GM12878 (cell line): ENCODE data around the gene SAMHD1. TPM values are rescaled to one million over a fixed set of nuclear protein-coding genes. Genes with fewer than 3 reads are reported as not detected.

Experiments
- ATAC-seq: fragments of 200-7000 bp; cut with Tn5 transposase; 3 replicates; pipeline ENCODE4 v1.9.1; 2020; ENCODE audit warnings: mild to moderate bottlenecking, moderate library complexity
- BruUV-seq: library from RNA; stranded (reverse); fragments of 400-500 nt; replicated peaks from 2 replicates; lab custom pipeline; 2021; lab: Mats Ljungman, UMichigan
- CTCF ChIA-PET: fragments of 300-600 bp; sonication (Branson Sonifier 250); formaldehyde crosslinking; extraction: SDS; loops from one replicate; lab custom pipeline; 2021; ENCODE audit warnings: inconsistent platforms; lab: Yijun Ruan, JAX
- POLR2A ChIA-PET: fragments of 350-600 bp; formaldehyde crosslinking; extraction: SDS; loops from one replicate; lab custom pipeline; 2021; ENCODE audit warnings: inconsistent platforms; lab: Charles Lee
- RAD21 ChIA-PET: fragments of 300-600 bp; sonication (Branson Sonifier 250); formaldehyde crosslinking; loops from one replicate; lab custom pipeline; 2023; ENCODE audit warnings: antibody characterized with exemption; ENCODE audit not compliant: unreplicated experiment; lab: Charles Lee
- SMC1A ChIA-PET: fragments of 300-600 bp; sonication (Branson Sonifier 250); formaldehyde crosslinking; loops from one replicate; lab custom pipeline; 2023; ENCODE audit not compliant: unreplicated experiment, uncharacterized antibody; lab: Charles Lee
- DNase-seq: peaks from one replicate; pipeline ENCODE4 v3.0.0-alpha.2; 2011; ENCODE audit warnings: low read depth, low spot score
- FAIRE-seq: peaks from 3 replicates; lab custom pipeline; 2011; peaks lifted over from hg19 to GRCh38; lab: Jason Lieb, UNC
- H2AFZ ChIP-seq: 2 replicates; pipeline ENCODE4 v1.6.0; 2011; ENCODE audit warnings: low read depth, low read length, control low read depth; ENCODE audit not compliant: control insufficient read depth
- H3K27ac ChIP-seq: 2 replicates; pipeline ENCODE4 v1.5.1; 2011; ENCODE audit warnings: control low read depth; ENCODE audit not compliant: control insufficient read depth, insufficient read depth
- H3K27me3 ChIP-seq, 2 experiments: replicated peaks in 1 of 2; 2 replicates each; pipeline versions ENCODE4 v1.6.0 to v1.6.1; 2011; ENCODE audit warnings: low read length in 1 of 2; ENCODE audit not compliant: control insufficient read depth in 2 of 2, insufficient read depth in 2 of 2
- H3K36me3 ChIP-seq, 2 experiments: 2 replicates each; pipeline ENCODE4 v1.5.1; 2011; ENCODE audit warnings: low read length in 1 of 2; ENCODE audit not compliant: control insufficient read depth in 2 of 2, insufficient read depth in 2 of 2
- H3K4me1 ChIP-seq: 2 replicates; pipeline ENCODE4 v1.6.1; 2011; ENCODE audit warnings: mild to moderate bottlenecking, low read length, moderate library complexity, mixed read lengths; ENCODE audit not compliant: control insufficient read depth, insufficient read depth
- H3K4me2 ChIP-seq: 2 replicates; pipeline ENCODE4 v1.6.0; 2011; ENCODE audit warnings: control low read depth; ENCODE audit not compliant: control insufficient read depth, insufficient read depth
- H3K4me3 ChIP-seq: fragments of 200-600 bp; sonication (generic); 2 replicates; pipeline ENCODE4 v1.5.1; 2016
- H3K79me2 ChIP-seq: 2 replicates; pipeline ENCODE4 v1.6.0; 2011; ENCODE audit warnings: low read length; ENCODE audit not compliant: control insufficient read depth, insufficient read depth
- H3K9ac ChIP-seq: 2 replicates; pipeline ENCODE4 v1.8.0; 2011; ENCODE audit warnings: low read length, control low read depth, mixed read lengths; ENCODE audit not compliant: control insufficient read depth, insufficient read depth
- H3K9me3 ChIP-seq: replicated peaks from 3 replicates; pipeline ENCODE4 v1.5.1; 2011; ENCODE audit warnings: mild to moderate bottlenecking, low read length; ENCODE audit not compliant: control insufficient read depth, insufficient read depth
- H4K20me1 ChIP-seq: 2 replicates; pipeline ENCODE4 v1.6.0; 2011; ENCODE audit not compliant: control insufficient read depth, insufficient read depth
- CHD2 ChIP-seq: IDR thresholded peaks from 2 replicates; pipeline ENCODE4 v1.6.1; 2011; ENCODE audit warnings: low read depth, low read length, improper control_type of control experiment, borderline replicate concordance
- POLR2AphosphoS2 ChIP-seq: IDR thresholded peaks from 2 replicates; pipeline ENCODE4 v1.6.1; 2011; ENCODE audit warnings: low read depth, mild to moderate bottlenecking, low read length, improper control_type of control experiment, moderate library complexity
- POU2F2 ChIP-seq: IDR thresholded peaks from 3 replicates; pipeline ENCODE4 v1.6.1; 2011; ENCODE audit warnings: low read depth, mild to moderate bottlenecking, low read length, borderline replicate concordance
- RBBP5 ChIP-seq: fragments of 200-600 bp; sonication (generic); conservative IDR thresholded peaks from 2 replicates; pipeline ENCODE4 v1.6.1; 2016
- STAT1 ChIP-seq: fragments of 450-650 bp; conservative IDR thresholded peaks from 2 replicates; pipeline ENCODE4 v1.6.1; 2014; ENCODE audit warnings: antibody characterized with exemption, mild to moderate bottlenecking
- STAT3 ChIP-seq: IDR thresholded peaks from 2 replicates; pipeline ENCODE4 v1.6.1; 2011; ENCODE audit warnings: low read depth, low read length, improper control_type of control experiment
- WRNIP1 ChIP-seq: IDR thresholded peaks from 2 replicates; pipeline ENCODE4 v1.6.1; 2011; ENCODE audit warnings: low read depth, low read length, improper control_type of control experiment, borderline replicate concordance
- WGBS: methylation state at CpG from one replicate; pipeline ENCODE4 v1.1.6; 2016; ENCODE audit warnings: low lambda C conversion rate; ENCODE audit not compliant: insufficient replicate concordance, insufficient coverage; ENCODE audit errors: missing lambda C conversion rate; 5-methylcytosine and 5-hydroxymethylcytosine counted together
- in situ Hi-C: fragments of 300-500 bp; cut with MboI; formaldehyde crosslinking; loops from 9 replicates; pipeline ENCODE4 v1.14.3; 2018; ENCODE audit warnings: mixed read lengths
- intact Hi-C: fragments of 100-400 bp; cut with micrococcal nuclease; formaldehyde crosslinking; loops from one replicate; pipeline ENCODE4 v1.14.2; 2022; ENCODE audit not compliant: unreplicated experiment
- polyA plus RNA-seq, 11 experiments: library from polyadenylated mRNA; depleted of rRNA in 4 of 11; unstranded in 6 of 11; stranded (reverse) in 5 of 11; fragments of >200 nt; fragmentation: Nextera tagmentation in 4 of 11; fragmentation: Illumina TruSeq in 1 of 11; extraction: Ambion mirVana in 4 of 11; extraction: Trizol in 1 of 11; gene quantifications; 1 replicate in 1 of 11; 2 replicates in 10 of 11; pipeline versions ENCODE4 v1.2.1 to v1.2.3, GENCODE V29; 2011 to 2016; ENCODE audit warnings: inconsistent platforms in 2 of 11, missing spikeins in 2 of 11, low read depth in 1 of 11
- total RNA-seq, 4 experiments: library from RNA; depleted of rRNA in 3 of 4; stranded (reverse); fragments of >200 nt in 3 of 4; fragmentation: Illumina TruSeq in 1 of 4; extraction: Trizol in 1 of 4; gene quantifications; 2 replicates each; pipeline versions ENCODE4 v1.2.1 to v1.2.3, GENCODE V29; 2013 to 2021

SAMHD1 gene
- total and polyA plus RNA-seq, 10 of the 15 experiments (the other 5 are each of a cell fraction or from before 2014, with no cell fraction given): 20.5 to 47.9 (median 38.8) TPM

DNA sequence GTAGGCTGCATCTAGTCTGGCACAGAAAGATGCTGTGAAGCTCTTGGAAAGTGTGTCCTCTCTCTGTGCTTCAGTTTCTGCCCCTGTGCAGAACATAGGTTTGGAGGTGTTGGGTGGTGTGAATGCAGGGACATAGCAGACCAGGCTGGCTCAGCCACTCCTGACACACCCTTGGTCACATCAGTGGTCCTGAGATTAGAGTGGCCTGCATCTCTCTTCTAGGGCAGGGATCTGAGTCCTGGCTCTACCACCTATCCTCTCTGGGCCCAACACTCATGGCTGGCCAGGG is 85.7 kb downstream of the SAMHD1 start:
- no TSS peak for BruUV-seq
- DNase-seq (no peak), FAIRE-seq (no peak), ATAC-seq (no peak)
- Histone ChIP-seq H3K4me2 (no peak overlapping the region), H2AFZ (no peak overlapping the region), H3K27me3 (no peaks in the 10 kb centered on the region), H3K9me3 (no peaks in the 10 kb centered on the region), H3K79me2 (peaks cover 16% of the 10 kb centered on the region), H3K36me3 (no peaks in the 10 kb centered on the region), H3K9ac (no peak overlapping the region), H4K20me1 (0 out of 2 replicates have a peak, but pooled peaks cover 3% of the 10 kb centered on the region), H3K27ac (no peak overlapping the region), H3K4me3 (no peak overlapping the region), H3K4me1 (peaks cover 33% of the 10 kb centered on the region)
- intact Hi-C loops (loop anchor here (10.0 kb wide), 1 partner anchor 261 kb away; the partner anchor contains the start of gene RAB5IF), in situ Hi-C loops (no loop called here)
- CTCF ChIA-PET: interaction anchor here (2.8 to 25.3 kb wide), 2 partner anchors 21 to 28 kb away, joined by 21 to 349 read pairs; no protein-coding TSS in a partner anchor
- RAD21 ChIA-PET: interaction anchor here (1.0 to 2.7 kb wide), 4 partner anchors 16 to 30 kb away, joined by 5 to 18 read pairs (median 9); no protein-coding TSS in a partner anchor
- POLR2A ChIA-PET: interaction anchor here (0.9 to 12.4 kb wide), 4 partner anchors 17 to 29 kb away, joined by 4 to 114 read pairs (median 9); no protein-coding TSS in a partner anchor
- TF ChIP-seq WRNIP1 (no peak), POU2F2 (no peak), POLR2AphosphoS2 (no peak)
- SMC1A ChIA-PET: interaction anchor here (0.6 to 13.5 kb wide), 5 partner anchors 17 to 329 kb away, joined by 3 to 105 read pairs (median 18); no protein-coding TSS in a partner anchor

DNA sequence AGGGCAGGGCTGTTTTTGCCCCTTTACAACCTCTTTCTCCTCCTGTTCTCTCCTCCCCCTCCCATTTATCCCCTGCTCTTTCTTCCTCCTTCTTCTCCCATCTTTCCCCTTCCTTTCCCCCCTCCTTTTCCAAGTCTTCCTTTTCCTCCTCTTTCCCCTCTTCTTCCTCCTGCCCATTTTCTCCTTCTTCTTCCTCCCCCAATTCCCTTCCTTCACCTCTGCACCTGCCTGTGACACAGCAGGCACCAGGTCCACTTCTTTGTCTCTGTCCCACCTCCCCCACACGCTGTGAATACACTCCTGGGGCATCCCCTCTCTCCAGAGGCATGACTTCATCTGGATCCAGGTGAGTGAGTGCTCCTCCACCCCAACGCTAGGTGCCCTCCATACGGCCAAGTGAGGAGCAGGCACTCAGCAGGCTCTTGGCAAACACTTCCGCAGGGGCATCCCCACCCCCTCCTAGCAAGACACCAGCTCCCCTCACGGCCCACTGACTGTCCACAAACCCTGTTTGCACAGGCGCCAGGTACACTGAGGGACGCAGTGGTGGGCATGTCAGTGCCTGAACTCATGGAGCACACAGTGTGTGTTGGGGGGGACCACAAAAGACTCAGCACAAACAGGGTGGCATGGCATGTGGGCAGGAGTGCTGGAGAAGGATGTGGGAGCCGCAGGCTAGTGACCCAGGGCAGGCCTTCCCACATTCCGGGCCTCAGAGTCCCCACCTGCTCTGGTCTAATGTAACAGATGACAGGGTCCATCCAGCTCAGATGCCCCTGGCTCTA is 86.2 kb downstream of the SAMHD1 start:
- TF ChIP-seq CHD2 (no peak), RBBP5 (no peak), STAT3 (no peak), STAT1 (no peak)
- Histone ChIP-seq H3K27me3 (no peaks in the 10 kb centered on the region), H2AFZ (no peak overlapping the region), H3K27ac (no peak overlapping the region), H3K79me2 (peaks cover 16% of the 10 kb centered on the region), H3K4me2 (no peak overlapping the region), H3K9ac (no peak overlapping the region), H4K20me1 (0 out of 2 replicates have a peak, but pooled peaks cover 3% of the 10 kb centered on the region), H3K36me3 (no peaks in the 10 kb centered on the region), H3K4me3 (no peak overlapping the region), H3K4me1 (peaks cover 34% of the 10 kb centered on the region), H3K9me3 (no peaks in the 10 kb centered on the region)
- in situ Hi-C loops (no loop called here), intact Hi-C loops (loop anchor here (10.0 kb wide), 1 partner anchor 260 kb away; the partner anchor contains the start of gene RAB5IF)
- ATAC-seq: no peak
- RAD21 ChIA-PET: interaction anchor here (0.6 to 9.7 kb wide), 11 partner anchors 8 to 292 kb away, joined by 3 to 215 read pairs (median 8); partner anchors contain the start of gene TGIF2
- WGBS: 84% methylated on average over 8 of the region's 9 CpGs
- POLR2A ChIA-PET: interaction anchor here (0.9 to 12.4 kb wide), 5 partner anchors 17 to 38 kb away, joined by 4 to 114 read pairs (median 6); no protein-coding TSS in a partner anchor
- no peak for DNase-seq
- CTCF ChIA-PET: interaction anchor here (1.3 to 25.3 kb wide), 7 partner anchors 8 to 261 kb away, joined by 6 to 349 read pairs (median 21); no protein-coding TSS in a partner anchor
- no TSS peak for BruUV-seq
- SMC1A ChIA-PET: interaction anchor here (0.6 to 13.5 kb wide), 7 partner anchors 18 to 329 kb away, joined by 3 to 105 read pairs (median 16); no protein-coding TSS in a partner anchor
- FAIRE-seq: no peak
